Endothelial cell of umbilical vein (primary cell): ENCODE results near the gene SCAMP1. TPM values are rescaled to one million over a fixed set of nuclear protein-coding genes. Genes with fewer than 3 reads are reported as not detected.

Experiments
- BruUV-seq: library from RNA; stranded (reverse); fragments of 400-500 nt; replicated peaks from 2 replicates; lab custom pipeline; 2021; lab: Mats Ljungman, UMichigan
- CTCF ChIA-PET: fragments of 300-600, 350-600 bp; sonication (Branson Sonifier 250); formaldehyde crosslinking; loops from one replicate; lab custom pipeline; 2021; ENCODE audit warnings: antibody characterized with exemption, inconsistent platforms; lab: Charles Lee
- POLR2A ChIA-PET: fragments of 300-600, 350-600 bp; sonication (Branson Sonifier 250); formaldehyde crosslinking; loops from one replicate; lab custom pipeline; 2021; ENCODE audit warnings: antibody characterized with exemption, inconsistent platforms; lab: Charles Lee
- DNase-seq: peaks from one replicate; pipeline ENCODE4 v3.0.0-alpha.2; 2011; ENCODE audit warnings: low read depth, low spot score
- FAIRE-seq: peaks from 2 replicates; lab custom pipeline; 2011; peaks lifted over from hg19 to GRCh38; lab: Jason Lieb, UNC
- H2AFZ ChIP-seq: 2 replicates; pipeline ENCODE4 v1.6.0; 2012; ENCODE audit warnings: low read depth, low read length, control low read depth, inconsistent platforms
- H3K27ac ChIP-seq: 2 replicates; pipeline ENCODE4 v1.5.1; 2011; ENCODE audit warnings: low read depth, mild to moderate bottlenecking, control low read depth, low read length, moderate library complexity; ENCODE audit not compliant: insufficient read depth
- H3K27me3 ChIP-seq, 2 experiments: 2 replicates each; pipeline versions ENCODE4 v1.6.0 to v1.6.1; 2011; ENCODE audit warnings: low read length in 2 of 2, mixed read lengths in 1 of 2; ENCODE audit not compliant: control insufficient read depth in 2 of 2, insufficient read depth in 2 of 2
- H3K36me3 ChIP-seq, 2 experiments: 2 replicates in 1 of 2; 3 replicates in 1 of 2; pipeline ENCODE4 v1.5.1; 2011; ENCODE audit warnings: low read length in 2 of 2, mild to moderate bottlenecking in 1 of 2, moderate library complexity in 1 of 2; ENCODE audit not compliant: control insufficient read depth in 2 of 2, insufficient read depth in 2 of 2; ENCODE audit errors: extremely low read depth in 1 of 2
- H3K4me1 ChIP-seq: 3 replicates; pipeline ENCODE4 v1.5.1; 2011; ENCODE audit warnings: mild to moderate bottlenecking, low read length; ENCODE audit not compliant: control insufficient read depth, insufficient read depth; ENCODE audit errors: extremely low read depth
- H3K4me2 ChIP-seq: 2 replicates; pipeline ENCODE4 v1.6.1; 2011; ENCODE audit warnings: low read length, control low read depth, mixed read lengths; ENCODE audit not compliant: insufficient read depth
- H3K4me3 ChIP-seq, 3 experiments: fragments of 200-600 bp in 1 of 3; sonication (generic), shearing (Covaris generic) in 1 of 3; replicated peaks in 1 of 3; 2 replicates each; pipeline ENCODE4 v1.5.1; 2011 to 2016; ENCODE audit warnings: control low read depth in 3 of 3, low read length in 3 of 3, mild to moderate bottlenecking in 2 of 3, inconsistent platforms in 1 of 3, low read depth in 1 of 3, moderate library complexity in 1 of 3; ENCODE audit not compliant: insufficient read depth in 1 of 3
- H3K79me2 ChIP-seq: 2 replicates; pipeline ENCODE4 v1.6.0; 2012; ENCODE audit warnings: low read length, inconsistent platforms; ENCODE audit not compliant: control insufficient read depth, insufficient read depth
- H3K9ac ChIP-seq: replicated peaks from 2 replicates; pipeline ENCODE3; 2011; ENCODE audit warnings: low read length, control low read depth; ENCODE audit not compliant: insufficient read depth; ENCODE audit errors: extremely low read depth
- H3K9me1 ChIP-seq: replicated peaks from 3 replicates; pipeline ENCODE4 v1.6.0; 2011; ENCODE audit warnings: mild to moderate bottlenecking, low read length; ENCODE audit not compliant: control insufficient read depth, insufficient read depth; ENCODE audit errors: extremely low read depth
- H3K9me3 ChIP-seq: replicated peaks from 2 replicates; pipeline ENCODE4 v1.5.1; 2012; ENCODE audit warnings: low read length, inconsistent platforms; ENCODE audit not compliant: control insufficient read depth, insufficient read depth
- H4K20me1 ChIP-seq: replicated peaks from 2 replicates; pipeline ENCODE3; 2011; ENCODE audit warnings: mild to moderate bottlenecking, low read length; ENCODE audit not compliant: control insufficient read depth, insufficient read depth; ENCODE audit errors: extremely low read depth
- EZH2 ChIP-seq: IDR thresholded peaks from 2 replicates; pipeline ENCODE4 v1.6.1; 2012; ENCODE audit warnings: borderline replicate concordance, low read depth, mild to moderate bottlenecking, moderate library complexity, low read length, inconsistent platforms; ENCODE audit not compliant: severe bottlenecking
- FOS ChIP-seq: IDR thresholded peaks from 2 replicates; pipeline ENCODE4 v1.6.1; 2011; ENCODE audit warnings: mild to moderate bottlenecking, low read length, moderate library complexity, borderline replicate concordance; ENCODE audit not compliant: insufficient read depth
- GATA2 ChIP-seq: IDR thresholded peaks from 2 replicates; pipeline ENCODE4 v1.7.0; 2011; ENCODE audit warnings: low read depth, mild to moderate bottlenecking, moderate library complexity, mixed read lengths, low read length; ENCODE audit not compliant: insufficient read length, insufficient read depth
- JUN ChIP-seq: IDR thresholded peaks from 2 replicates; pipeline ENCODE4 v1.6.1; 2011; ENCODE audit warnings: borderline replicate concordance, low read depth; ENCODE audit not compliant: insufficient read length, insufficient read depth
- MYC ChIP-seq: IDR thresholded peaks from one replicate; pipeline ENCODE4 v1.6.1; 2011; ENCODE audit warnings: mild to moderate bottlenecking, low read depth, low read length
- POLR2A ChIP-seq: IDR thresholded peaks from 2 replicates; pipeline ENCODE4 v1.6.1; 2012; ENCODE audit warnings: low read depth, mild to moderate bottlenecking, control low read depth, low read length
- POLR2AphosphoS5 ChIP-seq: IDR thresholded peaks from 2 replicates; pipeline ENCODE4 v1.6.1; 2012; ENCODE audit warnings: low read depth, mild to moderate bottlenecking, control low read depth, low read length, moderate library complexity; ENCODE audit not compliant: insufficient read depth
- dilution Hi-C: fragments of 300-500 bp; cut with MboI; formaldehyde crosslinking; loops from one replicate; pipeline ENCODE4 v1.15.0; 2019; ENCODE audit warnings: low sequenced_read_pairs; ENCODE audit not compliant: extremely low pct_ligation_motif_present
- intact Hi-C: fragments of 100-400 bp; cut with micrococcal nuclease; formaldehyde crosslinking; loops from one replicate; pipeline ENCODE4 v1.10.0; 2022
- polyA plus RNA-seq, 4 experiments: library from polyadenylated mRNA; depleted of rRNA in 3 of 4; stranded (reverse) in 3 of 4; unstranded in 1 of 4; fragments of >200 nt; gene quantifications; 2 replicates each; pipeline versions ENCODE4 v1.2.1 to v1.2.3, GENCODE V29; 2011 to 2012; ENCODE audit warnings: missing spikeins in 1 of 4
- total RNA-seq: library from RNA; stranded (reverse); gene quantifications from 2 replicates; pipeline ENCODE4 v1.2.3, GENCODE V29; 2021
- TF ChIP-seq, protein P1 (sequence below): IDR thresholded peaks from 2 replicates; pipeline ENCODE4 v1.6.1; 2011; ENCODE audit not compliant: insufficient read depth, insufficient read length
- TF ChIP-seq, protein P2 (sequence below), 2 donors: IDR thresholded peaks; 1 replicate in 1 of 2; 2 replicates in 1 of 2; pipeline ENCODE4 v1.5.1; 2011; ENCODE audit warnings: low read length in 2 of 2, mild to moderate bottlenecking in 2 of 2, moderate library complexity in 2 of 2, control low read depth in 1 of 2, inconsistent platforms in 1 of 2, low read depth in 1 of 2; ENCODE audit not compliant: insufficient read depth in 1 of 2; ENCODE audit errors: extremely low read depth in 1 of 2

Gene SCAMP1
- total and polyA plus RNA-seq, 2 donors (not counting 3 experiments of a cell fraction or from before 2014, with no cell fraction given) = 13.7 to 29.0 TPM

DNA sequence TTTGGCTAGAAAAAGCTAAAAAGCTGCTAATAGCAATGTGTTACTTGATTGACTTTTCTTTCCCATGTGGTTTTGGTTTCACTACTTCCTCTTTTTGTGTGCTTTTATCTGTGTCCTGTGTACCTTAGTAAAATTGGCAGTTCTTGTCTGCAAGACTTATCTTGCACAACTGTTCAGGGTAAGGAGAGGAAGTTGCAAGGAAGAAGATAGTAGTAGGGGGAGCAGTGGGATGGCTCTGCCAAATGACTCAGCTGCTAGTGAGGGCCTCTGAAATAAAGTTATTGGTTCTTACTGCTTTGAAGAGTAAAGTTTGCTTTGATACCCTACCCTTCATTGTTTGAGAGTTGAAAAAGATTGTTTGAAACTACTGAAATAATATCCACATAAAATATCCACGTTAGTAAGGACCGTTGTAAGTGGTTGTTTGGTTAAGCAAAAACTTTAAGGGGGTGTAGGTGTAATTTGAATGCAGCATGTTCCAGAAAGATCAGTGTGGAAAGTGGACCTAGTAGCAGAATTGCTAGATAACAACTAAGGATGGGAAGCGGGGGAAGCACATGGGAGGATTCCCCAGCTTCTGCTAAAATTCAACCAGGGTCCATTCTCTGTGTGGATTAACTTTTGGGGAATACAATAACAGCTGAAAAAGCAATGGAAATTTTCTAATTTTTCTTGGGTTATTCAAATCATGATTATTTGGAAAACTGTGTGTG, 123.5 kb downstream of the SCAMP1 start:
- TF ChIP-seq GATA2 (peak; percentile 29), MYC (no peak)
- Histone ChIP-seq H4K20me1 (no peaks in the 10 kb centered on the region), H2AFZ (no peak overlapping the region), H3K4me2 (peak overlapping the region; percentile 25), H3K27me3 (no peaks in the 10 kb centered on the region), H3K4me1 (peaks cover 14% of the 10 kb centered on the region), H3K36me3 (peaks cover 8 to 10% of the 10 kb centered on the region in 2 experiments), H3K9me1 (no peaks in the 10 kb centered on the region), H3K27ac (no peak overlapping the region), H3K9ac (no peak overlapping the region), H3K4me3 (no peak overlapping the region), H3K9me3 (no peaks in the 10 kb centered on the region), H3K79me2 (no peaks in the 10 kb centered on the region)
- peak; percentile 80 for DNase-seq
- BruUV-seq = no TSS peak
- POLR2A ChIA-PET = no interaction called here
- dilution Hi-C loops = no loop called here
- intact Hi-C loops = no loop called here
- FAIRE-seq = peak; percentile 44
- CTCF ChIA-PET = interaction anchor here (1.2 to 3.0 kb wide), 4 partner anchors 10 to 50 kb away, joined by 4 to 18 read pairs (median 8); no protein-coding TSS in a partner anchor

DNA sequence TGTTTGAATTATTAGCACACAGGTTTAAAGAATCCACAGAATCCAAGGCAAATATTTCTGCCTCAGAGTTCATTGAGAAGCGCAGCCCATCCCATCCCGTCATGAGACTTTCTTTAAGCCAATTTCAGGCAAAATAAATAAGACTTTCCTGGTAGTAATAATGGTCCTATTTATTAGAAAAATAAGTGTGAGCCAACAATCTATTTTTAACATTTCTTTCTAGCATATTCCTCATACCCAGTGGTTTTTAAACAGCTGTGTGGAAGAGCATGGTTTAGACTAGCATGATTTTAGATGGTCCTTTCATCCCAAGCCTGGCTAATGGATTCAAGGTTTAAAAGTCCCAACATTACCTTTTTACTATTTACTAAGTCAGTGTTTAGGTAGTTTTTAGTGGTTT, 125.8 kb downstream of the SCAMP1 start:
- no peaks in the 10 kb centered on the region for H3K9me1 ChIP-seq
- no peak overlapping the region for H3K4me3 ChIP-seq
- H3K27ac ChIP-seq = no peak overlapping the region
- no peaks in the 10 kb centered on the region for H3K9me3 ChIP-seq
- no peaks in the 10 kb centered on the region for H3K27me3 ChIP-seq
- ChIA-PET CTCF (interaction anchor here (1.5 kb wide), 1 partner anchor 47 kb away, joined by 4 read pairs; no protein-coding TSS in a partner anchor), POLR2A (no interaction called here)
- dilution Hi-C loops (no loop called here), intact Hi-C loops (no loop called here)
- TF ChIP-seq, protein P1, sequence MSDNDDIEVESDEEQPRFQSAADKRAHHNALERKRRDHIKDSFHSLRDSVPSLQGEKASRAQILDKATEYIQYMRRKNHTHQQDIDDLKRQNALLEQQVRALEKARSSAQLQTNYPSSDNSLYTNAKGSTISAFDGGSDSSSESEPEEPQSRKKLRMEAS = no peak
- TF ChIP-seq FOS (no peak), POLR2AphosphoS5 (no peak), EZH2 (no peak), POLR2A (no peak), JUN (no peak), GATA2 (no peak), MYC (no peak)
- TF ChIP-seq, protein P2, sequence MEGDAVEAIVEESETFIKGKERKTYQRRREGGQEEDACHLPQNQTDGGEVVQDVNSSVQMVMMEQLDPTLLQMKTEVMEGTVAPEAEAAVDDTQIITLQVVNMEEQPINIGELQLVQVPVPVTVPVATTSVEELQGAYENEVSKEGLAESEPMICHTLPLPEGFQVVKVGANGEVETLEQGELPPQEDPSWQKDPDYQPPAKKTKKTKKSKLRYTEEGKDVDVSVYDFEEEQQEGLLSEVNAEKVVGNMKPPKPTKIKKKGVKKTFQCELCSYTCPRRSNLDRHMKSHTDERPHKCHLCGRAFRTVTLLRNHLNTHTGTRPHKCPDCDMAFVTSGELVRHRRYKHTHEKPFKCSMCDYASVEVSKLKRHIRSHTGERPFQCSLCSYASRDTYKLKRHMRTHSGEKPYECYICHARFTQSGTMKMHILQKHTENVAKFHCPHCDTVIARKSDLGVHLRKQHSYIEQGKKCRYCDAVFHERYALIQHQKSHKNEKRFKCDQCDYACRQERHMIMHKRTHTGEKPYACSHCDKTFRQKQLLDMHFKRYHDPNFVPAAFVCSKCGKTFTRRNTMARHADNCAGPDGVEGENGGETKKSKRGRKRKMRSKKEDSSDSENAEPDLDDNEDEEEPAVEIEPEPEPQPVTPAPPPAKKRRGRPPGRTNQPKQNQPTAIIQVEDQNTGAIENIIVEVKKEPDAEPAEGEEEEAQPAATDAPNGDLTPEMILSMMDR (IDR thresholded peaks at IDR 0.05; ENCODE audit: extremely low read depth in 1 of 2, insufficient read depth in 1 of 2, low read depth in 1 of 2, low read length in 2 of 2) = no peak
- no peak overlapping the region for H2AFZ ChIP-seq
- no peak overlapping the region for H3K9ac ChIP-seq
- peaks cover 14% of the 10 kb centered on the region for H3K4me1 ChIP-seq
- no peaks in the 10 kb centered on the region for H4K20me1 ChIP-seq
- H3K79me2 ChIP-seq = no peaks in the 10 kb centered on the region
- FAIRE-seq (no peak), DNase-seq (no peak)
- peaks cover 11% of the 10 kb centered on the region in 2 experiments for H3K36me3 ChIP-seq
- no peak overlapping the region for H3K4me2 ChIP-seq
- TSS peak; percentile 9 for BruUV-seq
